Mammary epithelial cell (primary cell): ENCODE measurements around the gene PAN2.

Experiments used
- CTCF ChIP-seq, 2 donors: IDR thresholded peaks in 1 of 2; conservative IDR thresholded peaks in 1 of 2; 2 replicates each; pipeline ENCODE4 v1.5.1; 2011 to 2012; ENCODE audit warnings: inconsistent platforms in 2 of 2, low read length in 2 of 2, mild to moderate bottlenecking in 2 of 2, control low read depth in 1 of 2, low read depth in 1 of 2; ENCODE audit not compliant: insufficient read depth in 1 of 2; ENCODE audit errors: extremely low read depth in 1 of 2
- EZH2 ChIP-seq: IDR thresholded peaks from 2 replicates; pipeline ENCODE4 v1.6.1; 2012; ENCODE audit warnings: low read length, inconsistent platforms, borderline replicate concordance

- TF ChIP-seq CTCF (conservative IDR thresholded peaks at IDR 0.05 in 1 of 2, IDR thresholded peaks at IDR 0.05 in 1 of 2; ENCODE audit: extremely low read depth in 1 of 2, insufficient read depth in 1 of 2, low read depth in 1 of 2, low read length in 2 of 2) (no peak), EZH2 (no peak)
Measured at GRCh38 chr12:56267443-56268071, 66.2 kb downstream of the PAN2 start.
